Omental fat pad (tissue), 4 donors: ENCODE measurements around the gene PCDHGB4. TPM values are rescaled to one million over a fixed set of nuclear protein-coding genes. Genes with fewer than 3 reads are reported as not detected.
"Not testable (repeated sequence)": the region's sequence is repeated elsewhere in the genome, so short reads cannot be mapped to it uniquely, and the experiment has no call there.

Experiments used
- ATAC-seq: fragments of 150-250 bp; one replicate; pipeline ENCODE4 v1.9.1; 2016; ENCODE audit warnings: mild to moderate bottlenecking, moderate library complexity; ENCODE audit not compliant: low FRiP score
- DNase-seq: peaks from one replicate; pipeline ENCODE4 v3.0.0-alpha.2; 2019; ENCODE audit warnings: low spot score
- CTCF ChIP-seq, 3 donors: fragments of 450-650 bp; IDR thresholded peaks; one replicate each; pipeline ENCODE4 v1.5.1; 2016 to 2017; ENCODE audit warnings: antibody characterized with exemption in 3 of 3, mild to moderate bottlenecking in 3 of 3, moderate library complexity in 2 of 3
- total RNA-seq, 4 donors: library from RNA; depleted of rRNA; stranded (reverse); fragments of >200 nt; gene quantifications; one replicate each; pipeline ENCODE4 v1.1.0, GENCODE V29; 2016

Gene PCDHGB4
- total RNA-seq, 4 donors from 2014 or later, result 2.4 to 14.5 (median 6.1) TPM

DNA sequence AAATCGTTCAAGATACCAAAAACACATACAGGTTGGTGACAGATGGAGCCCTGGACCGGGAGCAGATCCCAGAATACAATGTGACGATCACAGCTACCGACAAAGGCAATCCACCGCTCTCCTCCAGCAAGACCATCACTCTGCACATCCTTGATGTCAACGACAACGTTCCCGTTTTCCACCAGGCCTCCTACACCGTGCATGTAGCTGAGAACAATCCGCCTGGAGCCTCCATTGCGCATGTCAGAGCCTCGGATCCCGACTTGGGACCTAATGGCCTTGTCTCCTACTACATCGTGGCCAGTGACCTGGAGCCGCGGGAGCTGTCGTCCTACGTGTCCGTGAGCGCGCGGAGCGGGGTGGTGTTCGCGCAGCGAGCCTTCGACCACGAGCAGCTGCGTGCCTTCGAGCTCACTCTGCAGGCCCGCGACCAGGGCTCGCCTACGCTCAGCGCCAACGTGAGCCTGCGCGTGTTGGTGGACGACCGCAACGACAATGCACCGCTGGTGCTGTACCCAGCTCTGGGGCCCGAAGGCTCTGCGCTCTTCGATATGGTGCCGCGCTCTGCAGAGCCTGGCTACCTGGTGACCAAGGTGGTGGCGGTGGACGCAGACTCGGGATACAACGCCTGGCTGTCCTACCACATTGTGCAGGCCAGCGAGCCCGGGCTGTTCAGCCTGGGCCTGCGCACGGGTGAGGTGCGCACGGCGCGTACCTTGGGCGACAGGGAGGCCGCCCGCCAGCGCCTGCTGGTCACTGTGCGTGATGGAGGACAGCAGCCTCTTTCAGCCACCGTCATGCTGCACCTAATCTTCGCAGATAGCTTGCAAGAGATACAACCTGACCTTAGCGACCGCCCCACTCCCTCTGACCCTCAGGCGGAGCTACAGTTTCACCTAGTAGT, 15.7 kb upstream of the PCDHGB4 start:
- TF ChIP-seq CTCF (IDR thresholded peaks at IDR 0.05), result no peak
- no peak for ATAC-seq
- no peak for DNase-seq

DNA sequence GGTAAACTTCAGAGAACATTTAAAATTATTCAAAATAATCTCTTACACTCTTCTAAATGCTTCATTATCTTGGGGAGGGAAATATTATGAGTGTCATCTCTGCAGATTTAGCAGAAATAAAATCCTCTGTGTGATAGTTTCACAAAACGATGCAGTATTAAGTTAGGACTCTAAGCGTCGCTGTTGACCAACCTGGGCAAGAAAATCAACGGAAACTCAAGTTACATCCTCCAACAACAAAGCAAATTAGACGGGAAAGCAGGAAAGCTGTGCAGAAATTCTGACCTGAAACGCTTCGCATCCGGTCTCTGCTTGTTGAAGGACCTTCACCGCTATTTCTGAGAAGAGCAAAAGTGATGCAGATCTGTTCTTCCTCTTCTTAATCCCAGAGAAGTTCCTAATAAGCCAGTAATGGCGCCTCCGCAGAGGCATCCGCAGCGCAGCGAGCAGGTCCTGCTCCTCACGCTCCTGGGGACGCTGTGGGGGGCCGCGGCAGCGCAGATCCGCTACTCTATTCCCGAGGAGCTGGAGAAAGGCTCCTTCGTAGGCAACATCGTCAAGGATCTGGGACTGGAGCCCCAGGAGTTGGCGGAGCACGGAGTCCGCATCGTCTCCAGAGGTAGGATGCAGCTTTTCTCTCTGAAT, 13.7 kb upstream of the PCDHGB4 start, which contains the start of gene PCDHGA6:
Gene PCDHGA6, plus strand, starts transcription at position 219 of the 645 bp plus-strand sequence. Its CDS starts 193 bp downstream, at position 412.
- ATAC-seq, result no peak
- DNase-seq, result no peak
- no peak for TF ChIP-seq CTCF (IDR thresholded peaks at IDR 0.05)

DNA sequence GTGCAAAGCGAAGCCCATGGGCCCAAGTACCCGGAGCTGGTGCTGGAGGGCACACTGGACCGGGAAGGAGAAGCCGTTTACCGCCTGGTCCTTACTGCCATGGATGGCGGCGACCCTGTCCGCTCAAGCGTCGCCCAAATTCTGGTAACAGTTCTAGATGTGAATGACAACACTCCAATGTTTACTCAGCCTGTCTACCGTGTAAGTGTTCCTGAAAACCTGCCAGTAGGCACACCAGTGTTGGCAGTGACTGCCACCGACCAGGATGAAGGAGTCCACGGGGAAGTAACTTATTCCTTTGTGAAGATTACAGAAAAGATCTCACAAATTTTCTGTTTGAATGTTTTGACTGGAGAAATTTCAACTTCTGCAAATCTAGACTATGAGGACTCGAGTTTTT, 12.9 kb upstream of the PCDHGB4 start:
- ATAC-seq (no peak), DNase-seq (no peak)
- no peak for TF ChIP-seq CTCF (IDR thresholded peaks at IDR 0.05)

DNA sequence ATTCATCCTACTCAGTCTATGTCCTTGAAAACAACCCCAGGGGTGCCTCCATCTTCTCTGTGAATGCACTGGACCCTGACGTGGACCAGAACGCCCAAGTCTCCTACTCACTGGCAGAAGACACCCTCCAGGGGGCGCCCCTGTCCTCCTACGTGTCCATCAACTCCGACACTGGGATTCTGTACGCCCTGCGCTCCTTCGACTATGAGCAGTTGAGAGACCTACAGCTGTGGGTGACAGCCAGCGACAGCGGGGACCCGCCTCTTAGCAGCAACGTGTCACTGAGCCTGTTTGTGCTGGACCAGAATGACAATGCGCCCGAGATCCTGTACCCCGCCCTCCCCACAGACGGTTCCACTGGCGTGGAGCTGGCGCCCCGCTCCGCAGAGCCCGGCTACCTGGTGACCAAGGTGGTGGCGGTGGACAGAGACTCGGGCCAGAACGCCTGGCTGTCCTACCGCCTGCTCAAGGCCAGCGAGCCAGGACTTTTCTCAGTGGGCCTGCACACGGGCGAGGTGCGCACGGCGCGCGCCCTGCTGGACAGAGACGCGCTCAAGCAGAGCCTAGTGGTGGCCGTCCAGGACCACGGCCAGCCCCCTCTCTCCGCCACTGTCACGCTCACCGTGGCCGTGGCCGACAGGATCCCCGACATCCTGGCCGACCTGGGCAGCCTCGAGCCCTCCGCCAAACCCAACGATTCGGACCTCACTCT, 11.9 kb upstream of the PCDHGB4 start:
- ATAC-seq, DNase-seq: not testable (repeated sequence)

DNA sequence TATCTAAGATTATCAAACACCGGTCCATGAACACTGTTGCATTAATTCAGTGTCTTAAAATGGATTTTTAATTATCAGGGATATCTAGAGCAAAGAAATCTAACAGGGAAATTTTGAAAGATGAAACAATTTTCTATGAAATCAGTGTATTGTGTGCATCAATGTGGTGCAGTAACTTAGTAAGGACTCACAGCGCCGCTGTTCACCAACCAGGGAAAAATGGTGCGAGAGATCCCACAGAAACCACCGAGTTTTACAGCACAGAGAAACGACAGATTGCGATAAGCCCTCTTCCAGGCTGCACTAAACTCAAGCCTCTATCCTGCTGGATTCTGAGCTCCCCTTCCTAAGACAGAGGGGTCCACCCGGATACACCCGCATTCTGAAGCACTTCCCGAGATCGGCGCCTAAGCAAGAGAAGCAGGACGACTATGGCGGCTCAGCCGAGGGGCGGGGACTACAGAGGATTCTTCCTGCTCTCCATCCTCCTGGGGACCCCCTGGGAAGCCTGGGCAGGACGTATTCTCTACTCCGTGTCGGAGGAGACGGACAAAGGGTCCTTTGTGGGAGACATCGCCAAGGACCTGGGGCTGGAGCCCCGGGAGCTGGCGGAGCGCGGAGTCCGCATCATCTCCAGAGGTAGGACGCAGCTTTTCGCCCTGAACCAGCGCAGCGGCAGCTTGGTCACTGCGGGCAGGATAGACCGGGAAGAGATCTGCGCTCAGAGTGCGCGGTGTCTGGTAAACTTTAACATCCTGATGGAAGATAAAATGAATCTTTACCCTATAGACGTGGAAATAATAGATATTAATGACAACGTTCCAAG, 4.8 kb upstream of the PCDHGB4 start, which contains the start of gene PCDHGA7:
Gene PCDHGA7, plus strand, starts transcription at position 274 of the 826 bp plus-strand sequence. Its CDS starts 158 bp downstream, at position 432.
- DNase-seq (no peak), ATAC-seq (no peak)
- no peak for TF ChIP-seq CTCF (IDR thresholded peaks at IDR 0.05)

DNA sequence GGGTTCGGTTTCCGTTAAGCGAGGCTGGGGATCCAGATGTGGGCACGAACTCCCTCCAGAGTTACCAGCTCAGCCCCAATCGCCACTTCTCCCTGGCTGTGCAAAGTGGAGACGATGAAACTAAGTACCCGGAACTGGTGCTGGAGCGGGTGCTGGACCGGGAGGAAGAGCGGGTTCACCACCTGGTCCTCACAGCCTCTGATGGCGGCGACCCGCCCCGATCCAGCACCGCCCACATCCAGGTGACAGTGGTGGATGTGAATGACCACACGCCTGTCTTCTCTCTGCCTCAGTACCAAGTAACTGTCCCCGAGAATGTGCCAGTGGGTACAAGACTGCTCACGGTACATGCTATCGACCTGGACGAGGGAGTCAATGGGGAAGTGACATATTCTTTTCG, 4.2 kb upstream of the PCDHGB4 start:
- TF ChIP-seq CTCF (IDR thresholded peaks at IDR 0.05), result no peak
- DNase-seq, result no peak
- no peak for ATAC-seq
